Measurements from ENCODE around the gene OLFML2B.
"Not testable (repeated sequence)": the region's sequence is repeated elsewhere in the genome, so short reads cannot be mapped to it uniquely, and the experiment has no call there.

OLFML2B gene

GRCh38 chr1:162023547-162024501 lies at the start of gene OLFML2B:
TSS of gene OLFML2B (minus strand) at chr1:162023869. CDS start at chr1:162023430, 439 bp downstream.
- peak; percentile 57 to 67 for DNase-seq

DNA sequence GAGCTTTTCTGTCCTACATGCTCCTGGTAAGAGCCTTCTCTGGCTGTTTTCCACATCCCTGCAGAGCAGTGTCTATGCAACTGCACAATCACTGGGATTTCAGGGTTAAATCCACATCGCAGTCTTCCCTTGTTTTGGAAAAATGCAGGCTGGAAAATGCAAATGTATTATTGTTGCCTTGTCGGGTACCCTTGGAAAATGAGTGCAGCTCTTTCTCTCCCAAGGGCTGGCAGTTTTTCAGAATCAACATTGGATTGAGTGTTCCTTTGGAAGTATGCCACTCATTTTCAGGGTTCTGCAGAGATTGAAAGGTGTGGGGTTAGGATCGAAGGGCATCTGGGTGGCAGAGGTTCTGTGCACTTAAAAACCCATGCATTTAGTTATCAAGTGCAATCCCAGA lies 49.1 kb upstream of the OLFML2B start:
- no peak for DNase-seq

GRCh38 chr1:162070825-162071224 lies 47.2 kb upstream of the OLFML2B start:
- no peak for DNase-seq

DNA sequence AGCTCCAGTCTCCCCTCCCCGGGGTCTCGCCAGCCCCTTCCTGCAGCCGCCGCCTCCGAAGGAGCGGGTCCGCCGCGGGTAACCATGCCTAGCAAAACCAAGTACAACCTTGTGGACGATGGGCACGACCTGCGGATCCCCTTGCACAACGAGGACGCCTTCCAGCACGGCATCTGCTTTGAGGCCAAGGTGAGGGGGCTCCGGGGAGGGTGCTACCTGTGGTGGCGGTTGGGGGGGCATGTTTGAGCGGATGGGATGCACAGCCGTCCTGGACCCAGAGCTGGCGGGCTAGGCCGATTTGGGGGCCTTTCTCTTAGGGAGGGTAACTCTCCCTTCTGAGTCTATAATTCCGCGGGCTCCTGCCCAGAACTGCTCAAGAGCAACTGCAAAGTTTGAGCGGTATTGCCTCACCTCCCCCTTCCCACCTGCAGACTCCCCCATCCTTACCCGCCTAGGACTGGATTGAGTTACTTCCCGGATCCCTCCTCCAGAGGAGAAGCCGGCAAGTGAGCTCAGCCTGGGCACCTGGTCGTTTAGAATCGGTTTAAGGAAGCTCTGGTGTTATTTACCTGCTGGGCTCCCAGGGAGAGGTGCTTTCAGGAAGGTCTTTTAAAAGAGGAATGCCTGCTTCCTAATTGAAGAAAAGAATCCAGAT lies 46.6 kb upstream of the OLFML2B start:
- DNase-seq = peak in 1 of 2 experiments; percentile 5

GRCh38 chr1:162069334-162070093 lies 45.8 kb upstream of the OLFML2B start, which contains the start of gene NOS1AP:
TSS of gene NOS1AP (plus strand) at chr1:162069691. CDS start at chr1:162070178, 487 bp downstream.
- DNase-seq = peak; percentile 79 to 82

DNA sequence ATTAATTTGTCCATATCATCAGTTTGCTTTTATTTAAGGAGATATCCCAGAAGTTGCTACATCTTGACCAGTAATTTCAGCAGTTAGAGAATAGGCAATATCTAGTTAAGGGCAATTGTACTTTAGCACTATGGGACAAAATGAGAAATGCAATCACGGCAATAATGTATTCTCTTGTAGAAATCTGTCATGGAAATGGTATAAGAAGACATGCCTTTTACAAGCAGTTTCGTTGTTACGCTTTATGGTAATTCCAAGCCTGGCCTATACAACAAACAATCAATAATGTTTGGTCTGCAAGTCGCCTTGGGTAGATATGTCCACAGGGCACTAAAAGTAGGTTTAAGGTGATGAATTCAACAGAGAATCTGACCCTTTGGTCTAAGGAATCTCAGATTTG lies 44.6 kb upstream of the OLFML2B start:
- DNase-seq = no peak

DNA sequence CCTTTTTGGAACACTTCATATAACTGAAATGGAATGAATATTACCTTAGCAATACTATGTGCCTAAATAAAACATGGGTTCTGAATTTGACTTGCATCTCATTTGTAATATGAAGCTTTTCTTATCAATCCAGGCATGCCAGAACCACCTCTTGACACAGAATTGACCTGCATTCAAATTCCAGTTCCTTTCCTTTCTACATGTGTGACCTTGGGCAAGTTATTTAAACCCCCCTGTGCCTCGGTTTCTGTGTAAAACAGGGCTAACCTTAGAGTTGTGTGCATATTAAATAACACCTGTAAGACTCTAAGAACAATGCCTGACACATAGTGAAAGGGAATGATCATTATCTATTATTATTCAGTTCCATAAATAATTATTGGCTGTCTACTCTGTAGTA lies 43.8 kb upstream of the OLFML2B start:
- DNase-seq = no peak

DNA sequence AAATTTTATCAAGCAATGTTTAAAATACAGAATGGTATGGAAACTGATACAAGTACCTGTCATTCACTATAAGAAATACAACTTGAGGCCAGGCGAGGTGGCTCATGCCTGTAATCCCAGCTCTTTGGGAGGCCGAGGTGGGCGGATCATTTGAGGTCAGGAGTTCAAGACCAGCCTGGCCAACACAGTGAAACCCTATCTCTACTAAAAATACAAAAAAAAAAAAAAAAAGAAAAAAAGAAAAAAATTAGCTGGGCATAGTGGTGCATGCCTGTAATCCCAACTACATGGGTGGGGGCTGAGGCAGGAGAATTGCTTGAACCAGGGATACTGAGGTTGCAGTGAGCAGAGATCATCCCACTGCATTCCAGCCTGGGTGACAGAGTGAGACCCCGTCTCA lies 43.2 kb upstream of the OLFML2B start:
- not testable (repeated sequence) for DNase-seq

DNA sequence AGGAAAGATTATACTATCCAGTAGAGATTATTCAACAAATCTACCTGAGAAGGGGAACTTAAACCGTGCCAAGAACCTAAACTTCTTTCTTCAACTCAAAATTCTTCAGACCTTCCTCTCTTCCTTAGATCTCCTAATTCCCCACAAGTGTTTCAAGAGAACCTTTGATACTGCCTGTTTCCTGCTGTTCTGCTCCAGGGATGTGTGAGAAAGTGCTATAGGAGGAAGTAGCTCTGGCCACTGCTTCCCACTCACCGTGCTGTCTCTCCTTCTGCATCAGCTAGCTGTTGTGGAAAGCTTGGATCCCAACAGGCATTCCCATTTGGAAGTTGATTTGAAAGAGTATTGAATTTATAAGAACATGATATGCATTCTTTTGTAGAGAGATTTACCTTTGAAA lies 41.3 kb upstream of the OLFML2B start:
- no peak for DNase-seq

GRCh38 chr1:162062542-162063015 lies 38.9 kb upstream of the OLFML2B start:
- DNase-seq = no peak

DNA sequence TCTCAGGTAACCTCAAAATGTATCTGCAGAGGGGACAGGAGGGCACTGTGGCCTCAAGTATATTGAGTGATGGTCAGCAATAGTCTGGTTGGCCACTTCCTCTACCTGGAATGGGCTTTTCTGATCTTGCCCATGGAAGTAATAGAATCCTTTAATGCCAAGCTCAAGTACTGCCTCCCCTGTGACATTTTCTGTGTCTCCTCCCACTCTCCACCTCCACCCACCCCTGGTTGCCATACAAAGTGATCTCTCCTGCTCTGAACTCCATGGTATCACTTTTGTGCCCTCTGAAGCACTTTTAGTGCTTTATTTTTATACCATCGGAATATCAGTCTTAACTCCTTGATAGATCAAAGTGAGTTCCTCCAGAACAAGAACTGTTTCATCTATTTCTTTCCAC lies 36.6 kb upstream of the OLFML2B start:
- no peak for DNase-seq

DNA sequence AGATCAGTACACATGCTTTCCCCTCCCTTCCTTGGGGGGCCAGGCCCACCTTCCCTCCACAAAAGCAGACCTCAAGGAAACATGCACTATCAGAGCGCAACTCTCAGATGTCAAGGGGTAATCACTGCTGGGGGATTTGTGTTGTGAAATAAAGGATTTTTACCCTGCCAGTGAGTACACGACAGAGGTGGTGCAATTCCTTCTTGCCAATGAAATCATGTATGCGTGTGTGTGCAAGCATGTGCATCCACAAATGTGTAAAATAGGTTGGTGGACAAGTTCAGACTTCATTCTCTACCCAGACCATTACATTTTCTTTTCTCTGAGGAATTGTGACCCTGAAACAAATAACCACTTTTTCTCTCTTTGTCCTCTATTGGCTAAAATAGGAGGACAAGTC lies 36.1 kb upstream of the OLFML2B start:
- no peak for DNase-seq

DNA sequence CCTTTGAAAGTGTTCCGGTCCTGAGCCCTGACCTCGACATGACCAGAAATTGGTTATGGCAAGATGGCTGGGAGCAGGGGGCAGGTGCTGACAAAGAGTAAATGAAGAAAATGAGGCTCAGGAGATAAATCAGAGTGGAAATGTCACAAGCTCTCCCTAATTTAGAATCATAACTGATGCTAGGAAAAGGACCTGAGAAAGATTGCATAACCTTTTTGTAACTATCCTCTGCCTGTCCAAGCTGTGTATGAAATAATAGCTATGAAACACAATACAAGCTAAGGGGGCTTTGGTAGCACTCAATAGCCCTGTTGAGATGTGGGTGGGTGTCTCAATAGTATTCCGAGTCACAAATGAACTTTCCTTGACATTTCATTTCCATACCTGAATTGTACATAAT lies 32.9 kb upstream of the OLFML2B start:
- DNase-seq = no peak

- DNase-seq = peak; percentile 52 to 59
These were observed 32.4 kb upstream of the OLFML2B start for GRCh38 chr1:162056043-162056442.

DNA sequence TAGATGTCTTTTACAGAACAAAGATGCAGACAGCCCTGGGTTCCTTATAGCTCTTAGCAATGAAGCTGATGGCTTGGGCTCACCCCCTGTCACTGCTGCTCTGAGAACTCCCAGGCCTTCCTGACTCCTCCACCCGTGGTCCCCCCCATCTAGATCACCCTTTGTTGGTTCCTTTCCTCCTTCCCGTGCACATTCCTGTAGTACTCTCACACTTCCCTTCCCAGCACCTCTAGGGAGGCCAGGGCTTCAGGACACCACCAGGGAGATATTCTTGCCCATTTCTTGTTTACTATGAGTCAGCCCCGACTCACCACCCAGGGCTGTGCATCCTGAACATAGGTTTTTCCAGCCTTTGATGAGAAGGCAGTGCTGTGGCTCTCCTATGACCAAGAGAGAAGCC lies 31.4 kb upstream of the OLFML2B start:
- DNase-seq = no peak

GRCh38 chr1:162053949-162054348 lies 30.3 kb upstream of the OLFML2B start:
- not testable (repeated sequence) for DNase-seq

GRCh38 chr1:162046921-162047320 lies 23.3 kb upstream of the OLFML2B start:
- DNase-seq = no peak

- no peak for DNase-seq
These were observed 18.7 kb upstream of the OLFML2B start for GRCh38 chr1:162042361-162042760.

- DNase-seq = no peak
These were observed 17.0 kb upstream of the OLFML2B start for GRCh38 chr1:162040657-162041056.

DNA sequence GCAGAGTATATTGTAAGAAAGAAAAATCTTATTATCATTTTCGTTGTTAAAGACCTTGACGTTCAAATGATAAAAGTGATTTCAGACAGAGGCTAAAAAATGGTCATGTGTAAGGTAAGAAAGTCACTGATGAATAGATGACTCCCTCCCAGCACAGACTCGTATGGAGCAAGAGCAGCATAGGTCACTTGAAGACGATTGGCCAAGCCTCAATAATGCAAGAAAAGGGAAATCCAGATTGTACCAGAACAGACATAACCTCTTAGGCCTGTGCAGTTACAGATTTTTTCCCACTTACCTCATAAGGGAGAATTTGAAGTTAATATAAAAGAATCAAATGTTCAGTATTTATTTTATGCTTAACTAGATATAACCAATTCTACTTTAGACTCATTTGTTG lies 16.3 kb upstream of the OLFML2B start:
- DNase-seq = no peak

GRCh38 chr1:162038624-162039023 lies 15.0 kb upstream of the OLFML2B start:
- DNase-seq = no peak

GRCh38 chr1:162036163-162036562 lies 12.5 kb upstream of the OLFML2B start:
- no peak for DNase-seq

DNA sequence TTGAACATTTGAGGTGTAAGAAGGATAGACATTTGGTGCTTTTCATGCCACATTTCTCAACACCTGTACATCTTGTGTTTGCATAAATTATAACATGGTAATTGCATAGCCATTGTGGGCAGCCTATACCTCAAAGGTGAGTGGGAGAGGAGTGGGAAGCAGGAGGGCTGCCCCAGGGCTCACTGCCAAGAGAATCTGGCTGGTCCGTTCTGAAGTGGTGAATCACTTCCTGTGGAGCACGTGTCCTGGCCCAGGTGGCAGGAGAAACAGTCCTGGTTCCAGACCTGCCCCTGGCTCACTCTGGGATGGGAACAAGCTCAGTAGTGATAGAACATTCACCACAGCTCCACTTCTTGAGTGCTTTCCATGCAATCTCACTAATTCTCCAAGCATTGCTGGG lies 11.6 kb upstream of the OLFML2B start:
- peak; percentile 9 to 15 for DNase-seq

All from activated CD4-positive, alpha-beta T cell treated with anti-CD3 and anti-CD28 coated beads, Interleukin-2, amount 50 U/mL, for 48 hours (primary cell).